ENCODE measurements around the gene SRGAP3.

GRCh38 chr3:9111417-9111816, 138.0 kb downstream of the SRGAP3 start:
- no peak for TF ChIP-seq CTCF (IDR thresholded peaks at IDR 0.05)
- TF ChIP-seq POLR2A (IDR thresholded peaks at IDR 0.05) = no peak
- TF ChIP-seq POLR2AphosphoS5 (IDR thresholded peaks at IDR 0.05) = no peak

All from gastroesophageal sphincter (tissue), 3 donors.